Skin epidermis (tissue), 12 donors: ENCODE measurements around the gene MYOM1.
A peak's percentile ranks its signal among the peaks of the same experiment; 100 is the strongest.
"Not testable (repeated sequence)": the region's sequence is repeated elsewhere in the genome, so short reads cannot be mapped to it uniquely, and the experiment has no call there.

ENCODE experiments used
- H3K27ac ChIP-seq, 21 experiments: fragments of 200-600 bp; sonication (generic) in 11 of 21; one replicate each; pipeline ENCODE4 v1.5.0; 2020; ENCODE audit warnings: mild to moderate bottlenecking in 3 of 21, inconsistent platforms in 2 of 21, moderate library complexity in 2 of 21
- H3K4me3 ChIP-seq, 7 experiments: fragments of 200-600 bp; sonication (generic) in 2 of 7; one replicate each; pipeline ENCODE4 v1.5.0; 2020; ENCODE audit warnings: inconsistent platforms in 2 of 7, mild to moderate bottlenecking in 2 of 7, moderate library complexity in 1 of 7

The MYOM1 gene

GRCh38 chr18:3052411-3052758 is 167.4 kb downstream of the MYOM1 start:
- Histone ChIP-seq H3K4me3 (no peak overlapping the region), H3K27ac (no peak overlapping the region)

- Histone ChIP-seq H3K4me3 (no peak overlapping the region), H3K27ac (no peak overlapping the region)
Observed at GRCh38 chr18:3051718-3052410, 167.9 kb downstream of the MYOM1 start.

- H3K27ac ChIP-seq, H3K4me3 ChIP-seq: not testable (repeated sequence)
Observed at GRCh38 chr18:3049897-3050454, 169.8 kb downstream of the MYOM1 start.

GRCh38 chr18:3048820-3049349 is 170.9 kb downstream of the MYOM1 start:
- Histone ChIP-seq H3K4me3 (no peak overlapping the region), H3K27ac (no peak overlapping the region)

GRCh38 chr18:3048121-3048520 is 171.6 kb downstream of the MYOM1 start:
- Histone ChIP-seq H3K27ac (no peak overlapping the region), H3K4me3 (no peak overlapping the region)

GRCh38 chr18:3046216-3046808 is 173.5 kb downstream of the MYOM1 start:
- no peak overlapping the region for H3K4me3 ChIP-seq
- H3K27ac ChIP-seq = no peak overlapping the region

- no peak overlapping the region for H3K4me3 ChIP-seq
- H3K27ac ChIP-seq = no peak overlapping the region
Observed at GRCh38 chr18:3044931-3045698, 174.7 kb downstream of the MYOM1 start.

GRCh38 chr18:3042379-3042778 is 177.4 kb downstream of the MYOM1 start:
- Histone ChIP-seq H3K27ac (no peak overlapping the region), H3K4me3 (no peak overlapping the region)

- no peak overlapping the region for H3K27ac ChIP-seq
- no peak overlapping the region for H3K4me3 ChIP-seq
Observed at GRCh38 chr18:3041843-3042242, 177.9 kb downstream of the MYOM1 start.

- H3K27ac ChIP-seq = no peak overlapping the region
- H3K4me3 ChIP-seq = no peak overlapping the region
Observed at GRCh38 chr18:3040881-3041280, 178.9 kb downstream of the MYOM1 start.

GRCh38 chr18:3040173-3040572 is 179.6 kb downstream of the MYOM1 start:
- H3K27ac ChIP-seq = no peak overlapping the region
- no peak overlapping the region for H3K4me3 ChIP-seq

GRCh38 chr18:3037423-3037915 is 182.3 kb downstream of the MYOM1 start:
- peak overlapping the region in 3 of 21 experiments; percentile 39 to 62 (median 42) for H3K27ac ChIP-seq
- no peak overlapping the region for H3K4me3 ChIP-seq

- Histone ChIP-seq H3K4me3 (no peak overlapping the region), H3K27ac (peak overlapping the region in 1 of 21 experiments; percentile 6)
Observed at GRCh38 chr18:3036108-3036507, 183.7 kb downstream of the MYOM1 start.

- H3K27ac ChIP-seq = no peak overlapping the region
- H3K4me3 ChIP-seq = no peak overlapping the region
Observed at GRCh38 chr18:3035635-3036034, 184.1 kb downstream of the MYOM1 start.

GRCh38 chr18:3032721-3033120 is 187.0 kb downstream of the MYOM1 start:
- H3K4me3 ChIP-seq = no peak overlapping the region
- no peak overlapping the region for H3K27ac ChIP-seq

GRCh38 chr18:3029215-3029952 is 190.4 kb downstream of the MYOM1 start:
- Histone ChIP-seq H3K27ac (no peak overlapping the region), H3K4me3 (no peak overlapping the region)

GRCh38 chr18:3028115-3028514 is 191.7 kb downstream of the MYOM1 start:
- not testable (repeated sequence) for H3K4me3 ChIP-seq
- H3K27ac ChIP-seq = peak overlapping the region in 1 of 21 experiments; percentile 44

GRCh38 chr18:3027370-3027891 is 192.3 kb downstream of the MYOM1 start:
- Histone ChIP-seq H3K4me3 (no peak overlapping the region), H3K27ac (peak overlapping the region in 1 of 21 experiments; percentile 44)

GRCh38 chr18:3025544-3025943 is 194.2 kb downstream of the MYOM1 start:
- Histone ChIP-seq H3K27ac (no peak overlapping the region), H3K4me3 (no peak overlapping the region)
